Panc1 (cell line): ENCODE measurements around the gene STEAP1B.

Experiments used
- POLR2AphosphoS5 ChIP-seq: IDR thresholded peaks from 2 replicates; pipeline ENCODE4 v1.6.1; 2012; ENCODE audit warnings: mild to moderate bottlenecking, low read depth, low read length, moderate library complexity
- SIN3A ChIP-seq: IDR thresholded peaks from 2 replicates; pipeline ENCODE4 v1.6.1; 2012; ENCODE audit warnings: low read depth, mild to moderate bottlenecking, low read length, moderate library complexity, borderline replicate concordance; ENCODE audit not compliant: insufficient read depth
- TF ChIP-seq, protein P1 (sequence below): fragments of 450-650 bp; IDR thresholded peaks from 2 replicates; pipeline ENCODE4 v1.5.1; 2017; ENCODE audit warnings: mild to moderate bottlenecking
- TF ChIP-seq, protein P2 (sequence below), 2 experiments: IDR thresholded peaks; 2 replicates each; pipeline ENCODE4 v1.6.1; 2011 to 2012; ENCODE audit warnings: low read depth in 2 of 2, control low read depth in 1 of 2, low read length in 1 of 2, mild to moderate bottlenecking in 1 of 2, moderate library complexity in 1 of 2; ENCODE audit not compliant: insufficient read depth in 1 of 2

DNA sequence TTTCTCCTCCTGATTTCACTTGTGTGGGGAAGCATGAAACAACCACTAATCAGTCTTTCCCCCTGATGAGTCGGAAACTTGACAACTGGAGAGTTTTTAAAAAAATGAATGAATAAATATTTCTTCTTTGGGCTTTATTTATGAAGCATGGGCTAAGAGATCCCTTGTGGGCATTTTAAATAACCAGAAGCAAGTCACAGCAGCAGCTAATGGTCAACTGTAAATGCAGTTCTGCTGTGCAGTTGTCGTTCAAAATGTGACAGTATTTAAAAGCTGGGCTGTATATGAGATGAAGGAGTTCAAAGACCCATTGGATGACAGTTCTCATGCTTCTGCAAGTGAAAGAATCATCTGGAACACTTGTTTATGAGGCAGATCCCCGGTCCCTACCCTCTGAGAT lies 54.1 kb downstream of the STEAP1B start:
- TF ChIP-seq, protein P1, sequence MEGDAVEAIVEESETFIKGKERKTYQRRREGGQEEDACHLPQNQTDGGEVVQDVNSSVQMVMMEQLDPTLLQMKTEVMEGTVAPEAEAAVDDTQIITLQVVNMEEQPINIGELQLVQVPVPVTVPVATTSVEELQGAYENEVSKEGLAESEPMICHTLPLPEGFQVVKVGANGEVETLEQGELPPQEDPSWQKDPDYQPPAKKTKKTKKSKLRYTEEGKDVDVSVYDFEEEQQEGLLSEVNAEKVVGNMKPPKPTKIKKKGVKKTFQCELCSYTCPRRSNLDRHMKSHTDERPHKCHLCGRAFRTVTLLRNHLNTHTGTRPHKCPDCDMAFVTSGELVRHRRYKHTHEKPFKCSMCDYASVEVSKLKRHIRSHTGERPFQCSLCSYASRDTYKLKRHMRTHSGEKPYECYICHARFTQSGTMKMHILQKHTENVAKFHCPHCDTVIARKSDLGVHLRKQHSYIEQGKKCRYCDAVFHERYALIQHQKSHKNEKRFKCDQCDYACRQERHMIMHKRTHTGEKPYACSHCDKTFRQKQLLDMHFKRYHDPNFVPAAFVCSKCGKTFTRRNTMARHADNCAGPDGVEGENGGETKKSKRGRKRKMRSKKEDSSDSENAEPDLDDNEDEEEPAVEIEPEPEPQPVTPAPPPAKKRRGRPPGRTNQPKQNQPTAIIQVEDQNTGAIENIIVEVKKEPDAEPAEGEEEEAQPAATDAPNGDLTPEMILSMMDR: no peak
- TF ChIP-seq, protein P2, sequence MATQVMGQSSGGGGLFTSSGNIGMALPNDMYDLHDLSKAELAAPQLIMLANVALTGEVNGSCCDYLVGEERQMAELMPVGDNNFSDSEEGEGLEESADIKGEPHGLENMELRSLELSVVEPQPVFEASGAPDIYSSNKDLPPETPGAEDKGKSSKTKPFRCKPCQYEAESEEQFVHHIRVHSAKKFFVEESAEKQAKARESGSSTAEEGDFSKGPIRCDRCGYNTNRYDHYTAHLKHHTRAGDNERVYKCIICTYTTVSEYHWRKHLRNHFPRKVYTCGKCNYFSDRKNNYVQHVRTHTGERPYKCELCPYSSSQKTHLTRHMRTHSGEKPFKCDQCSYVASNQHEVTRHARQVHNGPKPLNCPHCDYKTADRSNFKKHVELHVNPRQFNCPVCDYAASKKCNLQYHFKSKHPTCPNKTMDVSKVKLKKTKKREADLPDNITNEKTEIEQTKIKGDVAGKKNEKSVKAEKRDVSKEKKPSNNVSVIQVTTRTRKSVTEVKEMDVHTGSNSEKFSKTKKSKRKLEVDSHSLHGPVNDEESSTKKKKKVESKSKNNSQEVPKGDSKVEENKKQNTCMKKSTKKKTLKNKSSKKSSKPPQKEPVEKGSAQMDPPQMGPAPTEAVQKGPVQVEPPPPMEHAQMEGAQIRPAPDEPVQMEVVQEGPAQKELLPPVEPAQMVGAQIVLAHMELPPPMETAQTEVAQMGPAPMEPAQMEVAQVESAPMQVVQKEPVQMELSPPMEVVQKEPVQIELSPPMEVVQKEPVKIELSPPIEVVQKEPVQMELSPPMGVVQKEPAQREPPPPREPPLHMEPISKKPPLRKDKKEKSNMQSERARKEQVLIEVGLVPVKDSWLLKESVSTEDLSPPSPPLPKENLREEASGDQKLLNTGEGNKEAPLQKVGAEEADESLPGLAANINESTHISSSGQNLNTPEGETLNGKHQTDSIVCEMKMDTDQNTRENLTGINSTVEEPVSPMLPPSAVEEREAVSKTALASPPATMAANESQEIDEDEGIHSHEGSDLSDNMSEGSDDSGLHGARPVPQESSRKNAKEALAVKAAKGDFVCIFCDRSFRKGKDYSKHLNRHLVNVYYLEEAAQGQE (IDR thresholded peaks at IDR 0.05; ENCODE audit: insufficient read depth in 1 of 2, low read depth in 2 of 2, low read length in 1 of 2): no peak
- TF ChIP-seq SIN3A (no peak), POLR2AphosphoS5 (no peak)
